ENCODE results near the gene EGFL7. TPM values are rescaled to one million over a fixed set of nuclear protein-coding genes. Genes with fewer than 3 reads are reported as not detected.

EGFL7 gene
- 330 and 384 TPM in 2 replicates for total RNA-seq

GRCh38 chr9:136662656-136663581 lies at the start of gene EGFL7:
EGFL7 (plus strand) TSS chr9:136662916; CDS start chr9:136668283, 5,367 bp downstream.
- peak; percentile 92 to 97 for DNase-seq (ENCODE audit: low read depth in 2 of 2)

- DNase-seq (ENCODE audit: low read depth in 2 of 2): peak in 1 of 2 donors; percentile 55
Observed at GRCh38 chr9:136613824-136614371, 48.8 kb upstream of the EGFL7 start.

- peak; percentile 93 to 96 for DNase-seq (ENCODE audit: low read depth in 2 of 2)
Observed at GRCh38 chr9:136614372-136614922, 48.3 kb upstream of the EGFL7 start.

- DNase-seq (ENCODE audit: low read depth in 2 of 2): peak in 1 of 2 donors; percentile 48
Observed at GRCh38 chr9:136614967-136615623, 47.6 kb upstream of the EGFL7 start.

GRCh38 chr9:136615631-136616306 lies 46.9 kb upstream of the EGFL7 start:
- DNase-seq (ENCODE audit: low read depth in 2 of 2): peak in 1 of 2 donors; percentile 21

GRCh38 chr9:136616307-136616635 lies 46.4 kb upstream of the EGFL7 start:
- no peak for DNase-seq (ENCODE audit: low read depth in 2 of 2)

GRCh38 chr9:136616948-136617695 lies 45.6 kb upstream of the EGFL7 start:
- DNase-seq (ENCODE audit: low read depth in 2 of 2): no peak

- no peak for DNase-seq (ENCODE audit: low read depth in 2 of 2)
Observed at GRCh38 chr9:136617746-136618579, 44.8 kb upstream of the EGFL7 start.

GRCh38 chr9:136618580-136619547 lies 43.9 kb upstream of the EGFL7 start:
- no peak for DNase-seq (ENCODE audit: low read depth in 2 of 2)

- DNase-seq (ENCODE audit: low read depth in 2 of 2): peak; percentile 46 to 62
Observed at GRCh38 chr9:136619742-136620440, 42.8 kb upstream of the EGFL7 start.

- DNase-seq (ENCODE audit: low read depth in 2 of 2): no peak
Observed at GRCh38 chr9:136620441-136621018, 42.2 kb upstream of the EGFL7 start.

- DNase-seq (ENCODE audit: low read depth in 2 of 2): no peak
Observed at GRCh38 chr9:136621019-136621733, 41.5 kb upstream of the EGFL7 start.

- DNase-seq (ENCODE audit: low read depth in 2 of 2): no peak
Observed at GRCh38 chr9:136621734-136622093, 41.0 kb upstream of the EGFL7 start.

- no peak for DNase-seq (ENCODE audit: low read depth in 2 of 2)
Observed at GRCh38 chr9:136622538-136622948, 40.2 kb upstream of the EGFL7 start.

GRCh38 chr9:136623016-136623841 lies 39.5 kb upstream of the EGFL7 start:
- no peak for DNase-seq (ENCODE audit: low read depth in 2 of 2)

GRCh38 chr9:136623842-136624183 lies 38.9 kb upstream of the EGFL7 start:
- DNase-seq (ENCODE audit: low read depth in 2 of 2): no peak
